GM12878 (cell line): ENCODE data around the gene NPAS3. TPM values are rescaled to one million over a fixed set of nuclear protein-coding genes. Genes with fewer than 3 reads are reported as not detected.

Experiments used
- ATAC-seq: fragments of 200-7000 bp; cut with Tn5 transposase; 3 replicates; pipeline ENCODE4 v1.9.1; 2020; ENCODE audit warnings: mild to moderate bottlenecking, moderate library complexity
- BruUV-seq: library from RNA; stranded (reverse); fragments of 400-500 nt; replicated peaks from 2 replicates; lab custom pipeline; 2021; lab: Mats Ljungman, UMichigan
- CTCF ChIA-PET: fragments of 300-600 bp; sonication (Branson Sonifier 250); formaldehyde crosslinking; extraction: SDS; loops from one replicate; lab custom pipeline; 2021; ENCODE audit warnings: inconsistent platforms; lab: Yijun Ruan, JAX
- POLR2A ChIA-PET: fragments of 350-600 bp; formaldehyde crosslinking; extraction: SDS; loops from one replicate; lab custom pipeline; 2021; ENCODE audit warnings: inconsistent platforms; lab: Charles Lee
- RAD21 ChIA-PET: fragments of 300-600 bp; sonication (Branson Sonifier 250); formaldehyde crosslinking; loops from one replicate; lab custom pipeline; 2023; ENCODE audit warnings: antibody characterized with exemption; ENCODE audit not compliant: unreplicated experiment; lab: Charles Lee
- SMC1A ChIA-PET: fragments of 300-600 bp; sonication (Branson Sonifier 250); formaldehyde crosslinking; loops from one replicate; lab custom pipeline; 2023; ENCODE audit not compliant: unreplicated experiment, uncharacterized antibody; lab: Charles Lee
- DNase-seq: peaks from one replicate; pipeline ENCODE4 v3.0.0-alpha.2; 2011; ENCODE audit warnings: low read depth, low spot score
- FAIRE-seq: peaks from 3 replicates; lab custom pipeline; 2011; peaks lifted over from hg19 to GRCh38; lab: Jason Lieb, UNC
- H2AFZ ChIP-seq: 2 replicates; pipeline ENCODE4 v1.6.0; 2011; ENCODE audit warnings: low read depth, low read length, control low read depth; ENCODE audit not compliant: control insufficient read depth
- H3K27ac ChIP-seq: 2 replicates; pipeline ENCODE4 v1.5.1; 2011; ENCODE audit warnings: control low read depth; ENCODE audit not compliant: control insufficient read depth, insufficient read depth
- H3K27me3 ChIP-seq, 2 experiments: replicated peaks in 1 of 2; 2 replicates each; pipeline versions ENCODE4 v1.6.0 to v1.6.1; 2011; ENCODE audit warnings: low read length in 1 of 2; ENCODE audit not compliant: control insufficient read depth in 2 of 2, insufficient read depth in 2 of 2
- H3K36me3 ChIP-seq, 2 experiments: 2 replicates each; pipeline ENCODE4 v1.5.1; 2011; ENCODE audit warnings: low read length in 1 of 2; ENCODE audit not compliant: control insufficient read depth in 2 of 2, insufficient read depth in 2 of 2
- H3K4me1 ChIP-seq: 2 replicates; pipeline ENCODE4 v1.6.1; 2011; ENCODE audit warnings: mild to moderate bottlenecking, low read length, moderate library complexity, mixed read lengths; ENCODE audit not compliant: control insufficient read depth, insufficient read depth
- H3K4me2 ChIP-seq: 2 replicates; pipeline ENCODE4 v1.6.0; 2011; ENCODE audit warnings: control low read depth; ENCODE audit not compliant: control insufficient read depth, insufficient read depth
- H3K4me3 ChIP-seq: fragments of 200-600 bp; sonication (generic); 2 replicates; pipeline ENCODE4 v1.5.1; 2016
- H3K79me2 ChIP-seq: 2 replicates; pipeline ENCODE4 v1.6.0; 2011; ENCODE audit warnings: low read length; ENCODE audit not compliant: control insufficient read depth, insufficient read depth
- H3K9ac ChIP-seq: 2 replicates; pipeline ENCODE4 v1.8.0; 2011; ENCODE audit warnings: low read length, control low read depth, mixed read lengths; ENCODE audit not compliant: control insufficient read depth, insufficient read depth
- H3K9me3 ChIP-seq: replicated peaks from 3 replicates; pipeline ENCODE4 v1.5.1; 2011; ENCODE audit warnings: mild to moderate bottlenecking, low read length; ENCODE audit not compliant: control insufficient read depth, insufficient read depth
- H4K20me1 ChIP-seq: 2 replicates; pipeline ENCODE4 v1.6.0; 2011; ENCODE audit not compliant: control insufficient read depth, insufficient read depth
- ASH2L ChIP-seq: fragments of 300-600, 200-600 bp; sonication (generic); IDR thresholded peaks from 2 replicates; pipeline ENCODE4 v1.6.1; 2017; ENCODE audit warnings: low read depth, mild to moderate bottlenecking, borderline replicate concordance
- ATF7 ChIP-seq: fragments of 450-650 bp; IDR thresholded peaks from 2 replicates; pipeline ENCODE4 v1.6.1; 2016; ENCODE audit warnings: low read depth, mild to moderate bottlenecking
- CBX3 ChIP-seq: fragments of 200-600 bp; sonication (generic); IDR thresholded peaks from 2 replicates; pipeline ENCODE4 v1.6.1; 2016; ENCODE audit warnings: low read depth, borderline replicate concordance
- FOXM1 ChIP-seq: IDR thresholded peaks from 2 replicates; pipeline ENCODE4 v1.6.1; 2012; ENCODE audit warnings: low read depth, mild to moderate bottlenecking, inconsistent platforms, low read length, moderate library complexity
- HDAC2 ChIP-seq: fragments of 200-600 bp; sonication (generic); IDR thresholded peaks from 2 replicates; pipeline ENCODE4 v1.6.1; 2017
- KLF5 ChIP-seq: fragments of 450-650 bp; IDR thresholded peaks from 2 replicates; pipeline ENCODE4 v1.6.1; 2014; ENCODE audit warnings: mild to moderate bottlenecking; ENCODE audit not compliant: partially characterized antibody
- POLR2A ChIP-seq: IDR thresholded peaks from 2 replicates; pipeline ENCODE4 v1.6.1; 2011; ENCODE audit warnings: low read depth, mild to moderate bottlenecking, low read length
- RCOR1 ChIP-seq: conservative IDR thresholded peaks from 2 replicates; pipeline ENCODE4 v1.6.1; 2012; ENCODE audit warnings: low read depth, low read length, improper control_type of control experiment
- TARDBP ChIP-seq: IDR thresholded peaks from 2 replicates; pipeline ENCODE4 v1.6.1; 2016; ENCODE audit warnings: borderline replicate concordance
- TBL1XR1 ChIP-seq: IDR thresholded peaks from 2 replicates; pipeline ENCODE4 v1.6.1; 2012; ENCODE audit warnings: low read depth, low read length, improper control_type of control experiment
- YY1 ChIP-seq: IDR thresholded peaks from 2 replicates; pipeline ENCODE4 v1.6.1; 2011; ENCODE audit warnings: low read depth, mild to moderate bottlenecking, low read length
- ZNF24 ChIP-seq: fragments of 450-650 bp; IDR thresholded peaks from 2 replicates; pipeline ENCODE4 v1.6.1; 2017; ENCODE audit warnings: antibody characterized with exemption, mild to moderate bottlenecking
- WGBS: methylation state at CpG from one replicate; pipeline ENCODE4 v1.1.6; 2016; ENCODE audit warnings: low lambda C conversion rate; ENCODE audit not compliant: insufficient replicate concordance, insufficient coverage; ENCODE audit errors: missing lambda C conversion rate; 5-methylcytosine and 5-hydroxymethylcytosine counted together
- in situ Hi-C: fragments of 300-500 bp; cut with MboI; formaldehyde crosslinking; loops from 9 replicates; pipeline ENCODE4 v1.14.3; 2018; ENCODE audit warnings: mixed read lengths
- intact Hi-C: fragments of 100-400 bp; cut with micrococcal nuclease; formaldehyde crosslinking; loops from one replicate; pipeline ENCODE4 v1.14.2; 2022; ENCODE audit not compliant: unreplicated experiment
- polyA plus RNA-seq, 11 experiments: library from polyadenylated mRNA; depleted of rRNA in 4 of 11; unstranded in 6 of 11; stranded (reverse) in 5 of 11; fragments of >200 nt; fragmentation: Nextera tagmentation in 4 of 11; fragmentation: Illumina TruSeq in 1 of 11; extraction: Ambion mirVana in 4 of 11; extraction: Trizol in 1 of 11; gene quantifications; 1 replicate in 1 of 11; 2 replicates in 10 of 11; pipeline versions ENCODE4 v1.2.1 to v1.2.3, GENCODE V29; 2011 to 2016; ENCODE audit warnings: inconsistent platforms in 2 of 11, missing spikeins in 2 of 11, low read depth in 1 of 11
- total RNA-seq, 4 experiments: library from RNA; depleted of rRNA in 3 of 4; stranded (reverse); fragments of >200 nt in 3 of 4; fragmentation: Illumina TruSeq in 1 of 4; extraction: Trizol in 1 of 4; gene quantifications; 2 replicates each; pipeline versions ENCODE4 v1.2.1 to v1.2.3, GENCODE V29; 2013 to 2021
- TF ChIP-seq, protein P1 (sequence below): fragments of 450-650 bp; conservative IDR thresholded peaks from 2 replicates; pipeline ENCODE4 v1.6.1; 2017; ENCODE audit warnings: mild to moderate bottlenecking, moderate library complexity

Gene NPAS3
- total and polyA plus RNA-seq, 10 of the 15 experiments (the other 5 are each of a cell fraction or from before 2014, with no cell fraction given): under 0.01 to 2.7 (median 0.03) TPM; not detected in 6

- H4K20me1 ChIP-seq: no peaks in the 10 kb centered on the region
- in situ Hi-C loops: no loop called here
- FAIRE-seq (no peak), DNase-seq (no peak), ATAC-seq (no peak)
- BruUV-seq: no TSS peak
- no peaks in the 10 kb centered on the region for H3K4me1 ChIP-seq
- TF ChIP-seq TBL1XR1: no peak
- no peak for TF ChIP-seq ASH2L
- no peak for TF ChIP-seq ATF7
- TF ChIP-seq POLR2A: no peak
- TF ChIP-seq YY1: no peak
- TF ChIP-seq FOXM1: no peak
- TF ChIP-seq ZNF24: no peak
- TF ChIP-seq, protein P1, sequence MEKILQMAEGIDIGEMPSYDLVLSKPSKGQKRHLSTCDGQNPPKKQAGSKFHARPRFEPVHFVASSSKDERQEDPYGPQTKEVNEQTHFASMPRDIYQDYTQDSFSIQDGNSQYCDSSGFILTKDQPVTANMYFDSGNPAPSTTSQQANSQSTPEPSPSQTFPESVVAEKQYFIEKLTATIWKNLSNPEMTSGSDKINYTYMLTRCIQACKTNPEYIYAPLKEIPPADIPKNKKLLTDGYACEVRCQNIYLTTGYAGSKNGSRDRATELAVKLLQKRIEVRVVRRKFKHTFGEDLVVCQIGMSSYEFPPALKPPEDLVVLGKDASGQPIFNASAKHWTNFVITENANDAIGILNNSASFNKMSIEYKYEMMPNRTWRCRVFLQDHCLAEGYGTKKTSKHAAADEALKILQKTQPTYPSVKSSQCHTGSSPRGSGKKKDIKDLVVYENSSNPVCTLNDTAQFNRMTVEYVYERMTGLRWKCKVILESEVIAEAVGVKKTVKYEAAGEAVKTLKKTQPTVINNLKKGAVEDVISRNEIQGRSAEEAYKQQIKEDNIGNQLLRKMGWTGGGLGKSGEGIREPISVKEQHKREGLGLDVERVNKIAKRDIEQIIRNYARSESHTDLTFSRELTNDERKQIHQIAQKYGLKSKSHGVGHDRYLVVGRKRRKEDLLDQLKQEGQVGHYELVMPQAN: no peak
- no peak for TF ChIP-seq KLF5
- no peak for TF ChIP-seq HDAC2
- no peak for TF ChIP-seq CBX3
- TF ChIP-seq TARDBP: no peak
- TF ChIP-seq RCOR1: no peak
- ChIA-PET CTCF (interaction anchor here (0.7 to 5.7 kb wide), 8 partner anchors 10 to 102 kb away, joined by 3 to 39 read pairs (median 4); no protein-coding TSS in a partner anchor), SMC1A (interaction anchor here (1.0 to 9.5 kb wide), 19 partner anchors 7 to 99 kb away, joined by 3 to 103 read pairs (median 19); no protein-coding TSS in a partner anchor), RAD21 (interaction anchor here (0.6 to 18.6 kb wide), 22 partner anchors 8 to 219 kb away, joined by 3 to 279 read pairs (median 4); no protein-coding TSS in a partner anchor), POLR2A (interaction anchor here (0.9 to 6.8 kb wide), 7 partner anchors 9 to 57 kb away, joined by 3 to 48 read pairs (median 8); no protein-coding TSS in a partner anchor)
- no peak overlapping the region for H3K4me3 ChIP-seq
- no peaks in the 10 kb centered on the region for H3K27me3 ChIP-seq
- no peak overlapping the region for H3K9ac ChIP-seq
- H2AFZ ChIP-seq: no peak overlapping the region
- H3K36me3 ChIP-seq: no peaks in the 10 kb centered on the region
- WGBS: 0% methylated on average over 3 of the region's 3 CpGs
- H3K4me2 ChIP-seq: no peak overlapping the region
- H3K27ac ChIP-seq: no peak overlapping the region
- intact Hi-C loops: no loop called here
- H3K9me3 ChIP-seq: no peaks in the 10 kb centered on the region
- H3K79me2 ChIP-seq: no peaks in the 10 kb centered on the region
Observed at GRCh38 chr14:33573301-33573880, 634.7 kb downstream of the NPAS3 start.
